ENCODE measurements around the gene PSMA5.
A peak's percentile ranks its signal among the peaks of the same experiment; 100 is the strongest.
"Not testable (repeated sequence)": the region's sequence is repeated elsewhere in the genome, so short reads cannot be mapped to it uniquely, and the experiment has no call there.

PSMA5 gene

GRCh38 chr1:109392788-109393616 lies 33.2 kb downstream of the PSMA5 start:
- DNase-seq (ENCODE audit: low spot score): peak; percentile 65

- DNase-seq (ENCODE audit: low spot score): no peak
These were observed 34.0 kb downstream of the PSMA5 start for GRCh38 chr1:109392037-109392787.

- no peak for DNase-seq (ENCODE audit: low spot score)
These were observed 34.6 kb downstream of the PSMA5 start for GRCh38 chr1:109391626-109392025.

GRCh38 chr1:109391157-109391556 lies 35.1 kb downstream of the PSMA5 start:
- no peak for DNase-seq (ENCODE audit: low spot score)

- DNase-seq (ENCODE audit: low spot score): no peak
These were observed 36.5 kb downstream of the PSMA5 start for GRCh38 chr1:109389638-109390341.

GRCh38 chr1:109388884-109389637 lies 37.2 kb downstream of the PSMA5 start:
- no peak for DNase-seq (ENCODE audit: low spot score)

- DNase-seq (ENCODE audit: low spot score): no peak
These were observed 38.0 kb downstream of the PSMA5 start for GRCh38 chr1:109388208-109388711.

GRCh38 chr1:109386054-109386717 lies 40.1 kb downstream of the PSMA5 start:
- DNase-seq (ENCODE audit: low spot score): no peak

GRCh38 chr1:109385417-109385816 lies 40.8 kb downstream of the PSMA5 start:
- no peak for DNase-seq (ENCODE audit: low spot score)

GRCh38 chr1:109383854-109384253 lies 42.4 kb downstream of the PSMA5 start:
- DNase-seq (ENCODE audit: low spot score): no peak

GRCh38 chr1:109383087-109383779 lies 43.0 kb downstream of the PSMA5 start:
- DNase-seq (ENCODE audit: low spot score): no peak

GRCh38 chr1:109381573-109381972 lies 44.7 kb downstream of the PSMA5 start:
- no peak for DNase-seq (ENCODE audit: low spot score)

GRCh38 chr1:109379907-109380306 lies 46.3 kb downstream of the PSMA5 start:
- no peak for DNase-seq (ENCODE audit: low spot score)

- no peak for DNase-seq (ENCODE audit: low spot score)
These were observed 46.8 kb downstream of the PSMA5 start for GRCh38 chr1:109379422-109379821.

- DNase-seq (ENCODE audit: low spot score): no peak
These were observed 48.5 kb downstream of the PSMA5 start for GRCh38 chr1:109377698-109378097.

- not testable (repeated sequence) for DNase-seq (ENCODE audit: low spot score)
These were observed 52.6 kb downstream of the PSMA5 start for GRCh38 chr1:109373696-109374095.

- DNase-seq (ENCODE audit: low spot score): no peak
These were observed 53.1 kb downstream of the PSMA5 start for GRCh38 chr1:109373126-109373525.

- DNase-seq (ENCODE audit: low spot score): no peak
These were observed 54.0 kb downstream of the PSMA5 start for GRCh38 chr1:109372281-109372680.

- no peak for DNase-seq (ENCODE audit: low spot score)
These were observed 54.9 kb downstream of the PSMA5 start for GRCh38 chr1:109371341-109371739.

GRCh38 chr1:109370712-109371340 lies 55.4 kb downstream of the PSMA5 start:
- DNase-seq (ENCODE audit: low spot score): no peak

Measured in left forelimb (tissue), 1 donor.